SK-N-SH treated with all-trans-retinoic acid at 6 μM for 48 hours (cell line): ENCODE measurements around the gene CAMKK2.

Experiments used
- ATAC-seq: fragments of 200-7000 bp; cut with Tn5 transposase; 3 replicates; pipeline ENCODE4 v1.9.1; 2020; ENCODE audit warnings: mild to moderate bottlenecking, moderate library complexity
- ARNTL ChIP-seq: fragments of 450-650 bp; formaldehyde crosslinking; IDR thresholded peaks from 2 replicates; pipeline ENCODE4 v1.5.0; 2020; ENCODE audit warnings: low read depth, mild to moderate bottlenecking, moderate library complexity, borderline replicate concordance
- BACH2 ChIP-seq: fragments of 250-450 bp; sonication (Bioruptor Pico); IDR thresholded peaks from 2 replicates; pipeline ENCODE4 v1.9.0; 2021; ENCODE audit warnings: mild to moderate bottlenecking, borderline replicate concordance
- CSDC2 ChIP-seq: fragments of 250-450 bp; sonication (Bioruptor Pico); IDR thresholded peaks from 2 replicates; pipeline ENCODE4 v1.5.0; 2020; ENCODE audit warnings: mild to moderate bottlenecking, moderate library complexity
- ESRRG ChIP-seq: fragments of 250-450 bp; sonication (Bioruptor Pico); IDR thresholded peaks from 2 replicates; pipeline ENCODE4 v1.6.1; 2021; ENCODE audit warnings: mild to moderate bottlenecking
- GLIS3 ChIP-seq: fragments of 250-450 bp; sonication (Bioruptor Pico); IDR thresholded peaks from 2 replicates; pipeline ENCODE4 v1.5.0; 2020; ENCODE audit warnings: mild to moderate bottlenecking, moderate library complexity
- OSR1 ChIP-seq: fragments of 250-450 bp; sonication (Bioruptor Pico); IDR thresholded peaks from 2 replicates; pipeline ENCODE4 v1.8.0; 2022; ENCODE audit warnings: moderate library complexity, mild to moderate bottlenecking, inconsistent platforms
- PPARA ChIP-seq: fragments of 250-450 bp; sonication (Bioruptor Pico); IDR thresholded peaks from 2 replicates; pipeline ENCODE4 v1.5.0; 2020; ENCODE audit warnings: mild to moderate bottlenecking, borderline replicate concordance
- RARB ChIP-seq: fragments of 250-450 bp; sonication (Bioruptor Pico); IDR thresholded peaks from 2 replicates; pipeline ENCODE4 v1.8.0; 2021; ENCODE audit warnings: mild to moderate bottlenecking, moderate library complexity
- TCF4 ChIP-seq: fragments of 250-450 bp; sonication (Bioruptor Pico); IDR thresholded peaks from 2 replicates; pipeline ENCODE4 v1.8.0; 2021; ENCODE audit warnings: mild to moderate bottlenecking, moderate library complexity, borderline replicate concordance
- TOX ChIP-seq: fragments of 250-450 bp; sonication (Bioruptor Pico); IDR thresholded peaks from 2 replicates; pipeline ENCODE4 v1.8.0; 2021; ENCODE audit warnings: mild to moderate bottlenecking, moderate library complexity, borderline replicate concordance
- ZC3H10 ChIP-seq: fragments of 250-450 bp; sonication (Bioruptor Pico); IDR thresholded peaks from 2 replicates; pipeline ENCODE4 v1.5.1; 2021; ENCODE audit warnings: mild to moderate bottlenecking, moderate library complexity
- ZFP3 ChIP-seq: fragments of 250-450 bp; sonication (Bioruptor Pico); IDR thresholded peaks from 2 replicates; pipeline ENCODE4 v1.5.0; 2020; ENCODE audit warnings: mild to moderate bottlenecking, moderate library complexity
- ZNF565 ChIP-seq: fragments of 450-650 bp; formaldehyde crosslinking; conservative IDR thresholded peaks from 2 replicates; pipeline ENCODE4 v1.5.0; 2020; ENCODE audit warnings: low read depth, mild to moderate bottlenecking, moderate library complexity
- ZNF70 ChIP-seq: fragments of 450-650 bp; formaldehyde crosslinking; IDR thresholded peaks from 2 replicates; pipeline ENCODE4 v1.5.0; 2020; ENCODE audit warnings: mild to moderate bottlenecking, moderate library complexity
- ZNF8 ChIP-seq: fragments of 450-650 bp; formaldehyde crosslinking; IDR thresholded peaks from 2 replicates; pipeline ENCODE4 v1.5.0; 2020; ENCODE audit warnings: mild to moderate bottlenecking, moderate library complexity
- TF ChIP-seq, protein P1 (sequence below): fragments of 250-450 bp; sonication (Bioruptor Pico); IDR thresholded peaks from 2 replicates; pipeline ENCODE4 v1.5.1; 2020; ENCODE audit warnings: low read depth, mild to moderate bottlenecking, moderate library complexity
- TF ChIP-seq, protein P2 (sequence below): fragments of 250-450 bp; sonication (Bioruptor Pico); IDR thresholded peaks from 2 replicates; pipeline ENCODE4 v1.5.0; 2020; ENCODE audit warnings: mild to moderate bottlenecking, moderate library complexity
- TF ChIP-seq, protein P3 (sequence below): fragments of 250-450 bp; sonication (Bioruptor Pico); IDR thresholded peaks from 2 replicates; pipeline ENCODE4 v1.8.0; 2021; ENCODE audit warnings: low read depth, mild to moderate bottlenecking, moderate library complexity, borderline replicate concordance
- TF ChIP-seq, protein P4 (sequence below): fragments of 250-450 bp; sonication (Bioruptor Pico); IDR thresholded peaks from 2 replicates; pipeline ENCODE4 v1.5.1; 2021; ENCODE audit warnings: mild to moderate bottlenecking, moderate library complexity
- TF ChIP-seq, protein P5 (sequence below): fragments of 250-450 bp; sonication (Bioruptor Pico); IDR thresholded peaks from 2 replicates; pipeline ENCODE4 v1.8.0; 2020; ENCODE audit warnings: mild to moderate bottlenecking, moderate library complexity, borderline replicate concordance

The CAMKK2 gene

DNA sequence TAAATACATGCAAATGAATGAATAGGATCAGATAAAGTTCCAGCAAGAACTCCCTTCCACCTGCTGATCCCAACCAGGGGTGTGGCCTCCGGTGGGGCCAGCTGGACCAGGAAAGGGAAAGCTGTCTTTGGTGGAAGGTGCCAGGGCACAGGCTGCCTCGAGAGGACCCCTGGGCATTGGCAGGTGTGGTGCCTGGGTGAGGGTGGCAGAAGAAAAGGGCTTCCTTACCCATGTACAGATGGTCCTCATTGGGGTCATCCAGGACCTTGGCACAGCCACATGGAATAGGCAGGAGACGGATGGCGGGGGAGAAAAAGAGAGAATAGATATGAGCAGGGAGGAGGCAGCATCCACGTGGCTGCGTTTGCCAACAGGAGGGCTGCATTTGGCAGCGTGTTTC lies 36.4 kb downstream of the CAMKK2 start:
- no peak for ATAC-seq

DNA sequence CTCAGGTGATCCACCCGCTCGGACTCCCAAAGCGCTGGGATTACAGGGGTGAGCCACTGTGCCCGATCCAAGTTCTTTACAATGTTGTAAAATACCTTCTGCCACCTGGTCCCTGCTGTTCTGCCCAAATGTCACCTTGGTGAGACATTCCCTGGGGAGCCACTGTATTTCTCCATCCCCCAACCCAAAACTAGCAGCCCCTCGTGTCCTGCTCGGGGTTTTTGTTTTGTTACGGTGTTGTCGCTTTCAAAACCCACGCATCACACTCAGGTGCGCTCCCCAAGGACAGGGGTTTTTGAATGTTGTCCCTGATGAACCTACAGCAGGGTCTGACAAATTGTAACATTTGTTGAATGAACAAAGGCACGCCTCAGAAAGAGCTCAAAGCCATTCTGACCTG lies 37.4 kb downstream of the CAMKK2 start:
- ATAC-seq, result no peak
- TF ChIP-seq, protein P1, sequence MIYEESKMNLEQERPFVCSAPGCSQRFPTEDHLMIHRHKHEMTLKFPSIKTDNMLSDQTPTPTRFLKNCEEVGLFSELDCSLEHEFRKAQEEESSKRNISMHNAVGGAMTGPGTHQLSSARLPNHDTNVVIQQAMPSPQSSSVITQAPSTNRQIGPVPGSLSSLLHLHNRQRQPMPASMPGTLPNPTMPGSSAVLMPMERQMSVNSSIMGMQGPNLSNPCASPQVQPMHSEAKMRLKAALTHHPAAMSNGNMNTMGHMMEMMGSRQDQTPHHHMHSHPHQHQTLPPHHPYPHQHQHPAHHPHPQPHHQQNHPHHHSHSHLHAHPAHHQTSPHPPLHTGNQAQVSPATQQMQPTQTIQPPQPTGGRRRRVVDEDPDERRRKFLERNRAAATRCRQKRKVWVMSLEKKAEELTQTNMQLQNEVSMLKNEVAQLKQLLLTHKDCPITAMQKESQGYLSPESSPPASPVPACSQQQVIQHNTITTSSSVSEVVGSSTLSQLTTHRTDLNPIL (CRISPR knock-in tag), result no peak
- TF ChIP-seq, protein P2, sequence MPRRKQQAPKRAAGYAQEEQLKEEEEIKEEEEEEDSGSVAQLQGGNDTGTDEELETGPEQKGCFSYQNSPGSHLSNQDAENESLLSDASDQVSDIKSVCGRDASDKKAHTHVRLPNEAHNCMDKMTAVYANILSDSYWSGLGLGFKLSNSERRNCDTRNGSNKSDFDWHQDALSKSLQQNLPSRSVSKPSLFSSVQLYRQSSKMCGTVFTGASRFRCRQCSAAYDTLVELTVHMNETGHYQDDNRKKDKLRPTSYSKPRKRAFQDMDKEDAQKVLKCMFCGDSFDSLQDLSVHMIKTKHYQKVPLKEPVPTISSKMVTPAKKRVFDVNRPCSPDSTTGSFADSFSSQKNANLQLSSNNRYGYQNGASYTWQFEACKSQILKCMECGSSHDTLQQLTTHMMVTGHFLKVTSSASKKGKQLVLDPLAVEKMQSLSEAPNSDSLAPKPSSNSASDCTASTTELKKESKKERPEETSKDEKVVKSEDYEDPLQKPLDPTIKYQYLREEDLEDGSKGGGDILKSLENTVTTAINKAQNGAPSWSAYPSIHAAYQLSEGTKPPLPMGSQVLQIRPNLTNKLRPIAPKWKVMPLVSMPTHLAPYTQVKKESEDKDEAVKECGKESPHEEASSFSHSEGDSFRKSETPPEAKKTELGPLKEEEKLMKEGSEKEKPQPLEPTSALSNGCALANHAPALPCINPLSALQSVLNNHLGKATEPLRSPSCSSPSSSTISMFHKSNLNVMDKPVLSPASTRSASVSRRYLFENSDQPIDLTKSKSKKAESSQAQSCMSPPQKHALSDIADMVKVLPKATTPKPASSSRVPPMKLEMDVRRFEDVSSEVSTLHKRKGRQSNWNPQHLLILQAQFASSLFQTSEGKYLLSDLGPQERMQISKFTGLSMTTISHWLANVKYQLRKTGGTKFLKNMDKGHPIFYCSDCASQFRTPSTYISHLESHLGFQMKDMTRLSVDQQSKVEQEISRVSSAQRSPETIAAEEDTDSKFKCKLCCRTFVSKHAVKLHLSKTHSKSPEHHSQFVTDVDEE, result no peak
- TF ChIP-seq OSR1 (CRISPR knock-in tag) (no peak), ZNF70 (no peak), ZNF8 (CRISPR knock-in tag) (no peak), PPARA (CRISPR knock-in tag) (no peak), ZC3H10 (no peak), RARB (CRISPR knock-in tag) (no peak), TCF4 (CRISPR knock-in tag) (no peak), ZNF565 (CRISPR knock-in tag) (no peak), GLIS3 (CRISPR knock-in tag) (no peak), CSDC2 (CRISPR knock-in tag) (no peak), ESRRG (CRISPR knock-in tag) (no peak)
- TF ChIP-seq, protein P3, sequence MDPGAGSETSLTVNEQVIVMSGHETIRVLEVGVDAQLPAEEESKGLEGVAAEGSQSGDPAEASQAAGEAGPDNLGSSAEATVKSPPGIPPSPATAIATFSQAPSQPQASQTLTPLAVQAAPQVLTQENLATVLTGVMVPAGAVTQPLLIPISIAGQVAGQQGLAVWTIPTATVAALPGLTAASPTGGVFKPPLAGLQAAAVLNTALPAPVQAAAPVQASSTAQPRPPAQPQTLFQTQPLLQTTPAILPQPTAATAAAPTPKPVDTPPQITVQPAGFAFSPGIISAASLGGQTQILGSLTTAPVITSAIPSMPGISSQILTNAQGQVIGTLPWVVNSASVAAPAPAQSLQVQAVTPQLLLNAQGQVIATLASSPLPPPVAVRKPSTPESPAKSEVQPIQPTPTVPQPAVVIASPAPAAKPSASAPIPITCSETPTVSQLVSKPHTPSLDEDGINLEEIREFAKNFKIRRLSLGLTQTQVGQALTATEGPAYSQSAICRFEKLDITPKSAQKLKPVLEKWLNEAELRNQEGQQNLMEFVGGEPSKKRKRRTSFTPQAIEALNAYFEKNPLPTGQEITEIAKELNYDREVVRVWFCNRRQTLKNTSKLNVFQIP (CRISPR knock-in tag), result no peak
- TF ChIP-seq, protein P4, sequence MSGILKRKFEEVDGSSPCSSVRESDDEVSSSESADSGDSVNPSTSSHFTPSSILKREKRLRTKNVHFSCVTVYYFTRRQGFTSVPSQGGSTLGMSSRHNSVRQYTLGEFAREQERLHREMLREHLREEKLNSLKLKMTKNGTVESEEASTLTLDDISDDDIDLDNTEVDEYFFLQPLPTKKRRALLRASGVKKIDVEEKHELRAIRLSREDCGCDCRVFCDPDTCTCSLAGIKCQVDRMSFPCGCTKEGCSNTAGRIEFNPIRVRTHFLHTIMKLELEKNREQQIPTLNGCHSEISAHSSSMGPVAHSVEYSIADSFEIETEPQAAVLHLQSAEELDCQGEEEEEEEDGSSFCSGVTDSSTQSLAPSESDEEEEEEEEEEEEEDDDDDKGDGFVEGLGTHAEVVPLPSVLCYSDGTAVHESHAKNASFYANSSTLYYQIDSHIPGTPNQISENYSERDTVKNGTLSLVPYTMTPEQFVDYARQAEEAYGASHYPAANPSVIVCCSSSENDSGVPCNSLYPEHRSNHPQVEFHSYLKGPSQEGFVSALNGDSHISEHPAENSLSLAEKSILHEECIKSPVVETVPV (CRISPR knock-in tag), result no peak

More for the DNA sequence above, 36.4 kb downstream of the CAMKK2 start:
- TF ChIP-seq ZFP3 (CRISPR knock-in tag), result no peak
- no peak for TF ChIP-seq TOX
- no peak for TF ChIP-seq ZNF8 (CRISPR knock-in tag)
- TF ChIP-seq, protein P1 (CRISPR knock-in tag), result no peak
- TF ChIP-seq ARNTL, result no peak
- TF ChIP-seq OSR1 (CRISPR knock-in tag), result no peak
- TF ChIP-seq ESRRG (CRISPR knock-in tag), result no peak
- TF ChIP-seq RARB (CRISPR knock-in tag), result no peak
- no peak for TF ChIP-seq BACH2 (CRISPR knock-in tag)
- no peak for TF ChIP-seq TCF4 (CRISPR knock-in tag)
- no peak for TF ChIP-seq ZNF565 (CRISPR knock-in tag)
- TF ChIP-seq, protein P5, sequence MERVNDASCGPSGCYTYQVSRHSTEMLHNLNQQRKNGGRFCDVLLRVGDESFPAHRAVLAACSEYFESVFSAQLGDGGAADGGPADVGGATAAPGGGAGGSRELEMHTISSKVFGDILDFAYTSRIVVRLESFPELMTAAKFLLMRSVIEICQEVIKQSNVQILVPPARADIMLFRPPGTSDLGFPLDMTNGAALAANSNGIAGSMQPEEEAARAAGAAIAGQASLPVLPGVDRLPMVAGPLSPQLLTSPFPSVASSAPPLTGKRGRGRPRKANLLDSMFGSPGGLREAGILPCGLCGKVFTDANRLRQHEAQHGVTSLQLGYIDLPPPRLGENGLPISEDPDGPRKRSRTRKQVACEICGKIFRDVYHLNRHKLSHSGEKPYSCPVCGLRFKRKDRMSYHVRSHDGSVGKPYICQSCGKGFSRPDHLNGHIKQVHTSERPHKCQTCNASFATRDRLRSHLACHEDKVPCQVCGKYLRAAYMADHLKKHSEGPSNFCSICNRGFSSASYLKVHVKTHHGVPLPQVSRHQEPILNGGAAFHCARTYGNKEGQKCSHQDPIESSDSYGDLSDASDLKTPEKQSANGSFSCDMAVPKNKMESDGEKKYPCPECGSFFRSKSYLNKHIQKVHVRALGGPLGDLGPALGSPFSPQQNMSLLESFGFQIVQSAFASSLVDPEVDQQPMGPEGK (CRISPR knock-in tag), result no peak
- TF ChIP-seq, protein P2, result no peak
- no peak for TF ChIP-seq ZNF70
- no peak for TF ChIP-seq GLIS3 (CRISPR knock-in tag)
- TF ChIP-seq, protein P4 (CRISPR knock-in tag), result no peak
- TF ChIP-seq PPARA (CRISPR knock-in tag), result no peak
